Tibial artery (tissue), 4 donors: ENCODE data around the gene GRIK5.

Experiments
- DNase-seq, 2 donors: peaks; one replicate each; pipeline ENCODE4 v3.0.0-alpha.2; 2019
- H3K27ac ChIP-seq, 2 donors: fragments of 200-600 bp; sonication (generic) in 1 of 2; 1 replicate in 1 of 2; 2 replicates in 1 of 2; pipeline ENCODE4 v1.5.1; 2018 to 2019; ENCODE audit warnings: mild to moderate bottlenecking in 1 of 2
- H3K27me3 ChIP-seq, 2 donors: fragments of 200-600 bp; sonication (generic) in 1 of 2; one replicate each; pipeline versions ENCODE4 v1.5.1 to v1.6.0; 2016 to 2019
- H3K36me3 ChIP-seq, 3 donors: fragments of 200-600 bp; sonication (generic) in 2 of 3; one replicate each; pipeline ENCODE4 v1.5.1; 2016 to 2019; ENCODE audit warnings: mild to moderate bottlenecking in 2 of 3
- H3K4me1 ChIP-seq, 4 donors: fragments of 200-600 bp; sonication (generic) in 2 of 4; 1 replicate in 3 of 4; 2 replicates in 1 of 4; pipeline ENCODE4 v1.5.1; 2016 to 2019
- H3K4me3 ChIP-seq, 2 donors: fragments of 200-600 bp; sonication (generic) in 1 of 2; 1 replicate in 1 of 2; 2 replicates in 1 of 2; pipeline ENCODE4 v1.5.1; 2018 to 2019; ENCODE audit warnings: mild to moderate bottlenecking in 2 of 2
- H3K9me3 ChIP-seq, 3 donors: fragments of 200-600 bp; sonication (generic) in 1 of 3; one replicate each; pipeline ENCODE4 v1.5.1; 2016 to 2019
- CTCF ChIP-seq, 2 experiments: fragments of 200-600 bp in 1 of 2; fragments of 450-650 bp in 1 of 2; IDR thresholded peaks; one replicate each; pipeline ENCODE4 v1.5.1; 2017 to 2019; ENCODE audit warnings: antibody characterized with exemption in 2 of 2, mild to moderate bottlenecking in 1 of 2, moderate library complexity in 1 of 2
- intact Hi-C: fragments of 100-400 bp; cut with DNase I; formaldehyde crosslinking; loops from one replicate; pipeline ENCODE4 v1.15.0; 2023; ENCODE audit warnings: low total_unique reads

GRIK5 gene

GRCh38 chr19:41956621-41957020, 113.4 kb downstream of the GRIK5 start:
- peaks cover 0 to 19% (median 13%) of the 10 kb centered on the region in 4 donors for H3K4me1 ChIP-seq
- no peak overlapping the region for H3K27ac ChIP-seq
- H3K4me3 ChIP-seq: no peak overlapping the region
- intact Hi-C loops: loop anchor here (5.0 kb wide), 1 partner anchor 74 kb away; the partner anchor contains the start of gene ARHGEF1
- DNase-seq: no peak
- H3K9me3 ChIP-seq: no peaks in the 10 kb centered on the region
- peaks cover 0 to 32% (median 14%) of the 10 kb centered on the region in 3 donors for H3K36me3 ChIP-seq
- no peaks in the 10 kb centered on the region for H3K27me3 ChIP-seq
- no peak for TF ChIP-seq CTCF (IDR thresholded peaks at IDR 0.05)

GRCh38 chr19:41955521-41955920, 114.5 kb downstream of the GRIK5 start:
- TF ChIP-seq CTCF (IDR thresholded peaks at IDR 0.05): no peak
- Histone ChIP-seq H3K27me3 (no peaks in the 10 kb centered on the region), H3K9me3 (no peaks in the 10 kb centered on the region), H3K4me3 (no peak overlapping the region), H3K4me1 (peaks cover 0 to 19% (median 13%) of the 10 kb centered on the region in 4 donors), H3K36me3 (peaks cover 0 to 32% (median 14%) of the 10 kb centered on the region in 3 donors), H3K27ac (no peak overlapping the region)
- intact Hi-C loops: loop anchor here (5.0 kb wide), 1 partner anchor 73 kb away; the partner anchor contains the start of gene ARHGEF1
- no peak for DNase-seq

GRCh38 chr19:41951686-41952172, 118.3 kb downstream of the GRIK5 start:
- Histone ChIP-seq H3K27me3 (no peaks in the 10 kb centered on the region), H3K4me1 (no peaks in the 10 kb centered on the region), H3K9me3 (no peaks in the 10 kb centered on the region), H3K27ac (no peak overlapping the region), H3K4me3 (no peak overlapping the region), H3K36me3 (peaks cover 0 to 27% (median 11%) of the 10 kb centered on the region in 3 donors)
- intact Hi-C loops: no loop called here
- TF ChIP-seq CTCF (IDR thresholded peaks at IDR 0.05): peak; percentile 86 to 99
- DNase-seq: peak; percentile 63 to 84
